Amniotic stem cell (primary cell): Measurements from ENCODE around the gene SLCO2A1.
A peak's percentile ranks its signal among the peaks of the same experiment; 100 is the strongest.

ENCODE experiments used
- DNase-seq: peaks from one replicate; lab custom pipeline; 2025; lab: John Stamatoyannopoulos, UW

The SLCO2A1 gene

GRCh38 chr3:134034005-134034785, 4.5 kb upstream of the SLCO2A1 start:
- no peak for DNase-seq

GRCh38 chr3:134033315-134033996, 3.7 kb upstream of the SLCO2A1 start:
- no peak for DNase-seq

- DNase-seq, result no peak
Measured at GRCh38 chr3:134031348-134031915, 1.7 kb upstream of the SLCO2A1 start.

- DNase-seq, result no peak
Measured at GRCh38 chr3:134030379-134031347, 938 bp upstream of the SLCO2A1 start.

- DNase-seq, result no peak
Measured at GRCh38 chr3:134029256-134029733, 430 bp downstream of the SLCO2A1 start.

- no peak for DNase-seq
Measured at GRCh38 chr3:134028486-134029255, 1.1 kb downstream of the SLCO2A1 start.

GRCh38 chr3:134027631-134028030, 2.1 kb downstream of the SLCO2A1 start:
- DNase-seq, result no peak

- DNase-seq, result no peak
Measured at GRCh38 chr3:134020135-134020680, 9.5 kb downstream of the SLCO2A1 start.

- no peak for DNase-seq
Measured at GRCh38 chr3:134018850-134019249, 10.9 kb downstream of the SLCO2A1 start.

- DNase-seq, result no peak
Measured at GRCh38 chr3:134018406-134018805, 11.3 kb downstream of the SLCO2A1 start.

GRCh38 chr3:134017490-134017889, 12.2 kb downstream of the SLCO2A1 start:
- no peak for DNase-seq

- no peak for DNase-seq
Measured at GRCh38 chr3:134014270-134014669, 15.5 kb downstream of the SLCO2A1 start.

- no peak for DNase-seq
Measured at GRCh38 chr3:134013280-134013679, 16.4 kb downstream of the SLCO2A1 start.

- no peak for DNase-seq
Measured at GRCh38 chr3:134009345-134010000, 20.3 kb downstream of the SLCO2A1 start.

- DNase-seq, result peak; percentile 30
Measured at GRCh38 chr3:134008630-134009156, 21.0 kb downstream of the SLCO2A1 start.

GRCh38 chr3:134007819-134008218, 21.9 kb downstream of the SLCO2A1 start:
- no peak for DNase-seq

- DNase-seq, result no peak
Measured at GRCh38 chr3:134004841-134005240, 24.9 kb downstream of the SLCO2A1 start.

GRCh38 chr3:134003066-134003465, 26.7 kb downstream of the SLCO2A1 start:
- DNase-seq, result no peak

GRCh38 chr3:134002306-134002705, 27.4 kb downstream of the SLCO2A1 start:
- no peak for DNase-seq

GRCh38 chr3:134001251-134001650, 28.5 kb downstream of the SLCO2A1 start:
- DNase-seq, result no peak
